Activated T-helper 1 cell treated with anti-CD3 and anti-CD28 coated beads, Interleukin-12 subunit alpha, Interleukin-12 subunit beta, Interleukin-2, Interleukin-4 antibody, amounts not matched to agents 30 ng/mL and 10 ng/mL and 1 ng/mL, durations not matched to agents 14 hours and 24 hours and 36 hours (primary cell): ENCODE measurements around the gene ALDH7A1. TPM values are rescaled to one million over a fixed set of nuclear protein-coding genes. Genes with fewer than 3 reads are reported as not detected.

Experiments
- DNase-seq: peaks from one replicate; pipeline ENCODE4 v3.0.0; 2021; ENCODE audit warnings: low spot score
- H3K27ac Mint-ChIP-seq: one replicate; pipeline ENCODE4 v1.8.0; 2021; ENCODE audit warnings: mild to moderate bottlenecking, mixed read lengths
- H3K27me3 Mint-ChIP-seq: one replicate; pipeline ENCODE4 v1.8.0; 2022; ENCODE audit warnings: mild to moderate bottlenecking, moderate library complexity, mixed read lengths; ENCODE audit not compliant: insufficient read depth
- H3K36me3 Mint-ChIP-seq: one replicate; pipeline ENCODE4 v1.8.0; 2021; ENCODE audit warnings: low read depth, mixed read lengths
- H3K4me1 Mint-ChIP-seq: one replicate; pipeline ENCODE4 v1.8.0; 2021; ENCODE audit warnings: low read depth, mixed read lengths
- H3K4me3 Mint-ChIP-seq: one replicate; pipeline ENCODE4 v1.8.0; 2021; ENCODE audit warnings: mild to moderate bottlenecking, moderate library complexity, mixed read lengths
- H3K9me3 Mint-ChIP-seq: one replicate; pipeline ENCODE4 v1.8.0; 2021; ENCODE audit warnings: mixed read lengths
- intact Hi-C: fragments of 100-400 bp; cut with micrococcal nuclease; formaldehyde crosslinking; loops from one replicate; pipeline ENCODE4 v1.15.1; 2024
- total RNA-seq: library from RNA; stranded (reverse); gene quantifications from 2 replicates; pipeline ENCODE4 v1.2.3, GENCODE V29; 2022

The ALDH7A1 gene
- total RNA-seq, 1 donor from 2014 or later: 0.70 TPM

- intact Hi-C loops: no loop called here
- Mint-ChIP-seq H3K27ac (no peak overlapping the region), H3K27me3 (no peaks in the 10 kb centered on the region), H3K36me3 (peaks cover 15% of the 10 kb centered on the region), H3K4me3 (no peak overlapping the region), H3K4me1 (no peaks in the 10 kb centered on the region), H3K9me3 (no peaks in the 10 kb centered on the region)
- no peak for DNase-seq
Observed at GRCh38 chr5:126488443-126489065, 106.5 kb downstream of the ALDH7A1 start.

GRCh38 chr5:126487596-126487995 is 107.4 kb downstream of the ALDH7A1 start:
- Mint-ChIP-seq H3K4me1 (no peaks in the 10 kb centered on the region), H3K9me3 (no peaks in the 10 kb centered on the region), H3K27ac (no peak overlapping the region), H3K36me3 (peaks cover 21% of the 10 kb centered on the region), H3K27me3 (no peaks in the 10 kb centered on the region), H3K4me3 (no peak overlapping the region)
- intact Hi-C loops: no loop called here
- no peak for DNase-seq

- peaks cover 22% of the 10 kb centered on the region for H3K36me3 Mint-ChIP-seq
- no peak for DNase-seq
- H3K9me3 Mint-ChIP-seq: no peaks in the 10 kb centered on the region
- intact Hi-C loops: no loop called here
- H3K4me1 Mint-ChIP-seq: no peaks in the 10 kb centered on the region
- no peak overlapping the region for H3K27ac Mint-ChIP-seq
- H3K4me3 Mint-ChIP-seq: no peak overlapping the region
- no peaks in the 10 kb centered on the region for H3K27me3 Mint-ChIP-seq
Observed at GRCh38 chr5:126486332-126486731, 108.7 kb downstream of the ALDH7A1 start.

GRCh38 chr5:126484253-126484652 is 110.8 kb downstream of the ALDH7A1 start:
- DNase-seq: no peak
- Mint-ChIP-seq H3K27ac (no peak overlapping the region), H3K27me3 (no peaks in the 10 kb centered on the region), H3K4me1 (no peaks in the 10 kb centered on the region), H3K36me3 (peaks cover 27% of the 10 kb centered on the region), H3K9me3 (no peaks in the 10 kb centered on the region), H3K4me3 (no peak overlapping the region)
- intact Hi-C loops: no loop called here

- intact Hi-C loops: no loop called here
Observed at GRCh38 chr5:126483156-126483555, 111.9 kb downstream of the ALDH7A1 start.

GRCh38 chr5:126482591-126482990 is 112.4 kb downstream of the ALDH7A1 start:
- Mint-ChIP-seq H3K4me1 (no peaks in the 10 kb centered on the region), H3K27ac (no peak overlapping the region), H3K4me3 (no peak overlapping the region), H3K36me3 (peaks cover 25% of the 10 kb centered on the region), H3K9me3 (no peaks in the 10 kb centered on the region), H3K27me3 (no peaks in the 10 kb centered on the region)
- DNase-seq: no peak
- intact Hi-C loops: no loop called here

More at GRCh38 chr5:126483156-126483555, 111.9 kb downstream of the ALDH7A1 start:
- Mint-ChIP-seq H3K9me3 (no peaks in the 10 kb centered on the region), H3K4me3 (no peak overlapping the region), H3K4me1 (no peaks in the 10 kb centered on the region), H3K36me3 (peaks cover 25% of the 10 kb centered on the region), H3K27me3 (no peaks in the 10 kb centered on the region), H3K27ac (no peak overlapping the region)
- DNase-seq: no peak

GRCh38 chr5:126481243-126481642 is 113.8 kb downstream of the ALDH7A1 start:
- H3K4me1 Mint-ChIP-seq: no peaks in the 10 kb centered on the region
- H3K27ac Mint-ChIP-seq: no peak overlapping the region
- no peak overlapping the region for H3K4me3 Mint-ChIP-seq
- intact Hi-C loops: no loop called here
- H3K9me3 Mint-ChIP-seq: no peaks in the 10 kb centered on the region
- no peak for DNase-seq
- peaks cover 22% of the 10 kb centered on the region for H3K36me3 Mint-ChIP-seq
- no peaks in the 10 kb centered on the region for H3K27me3 Mint-ChIP-seq

Other genes with a start within 250 kb of the ALDH7A1 start
- 8.3 and 9.5 TPM in 2 replicates for gene GRAMD2B, start 171.8 kb downstream of the ALDH7A1 start, total RNA-seq
- gene PHAX, start 5.7 kb upstream of the ALDH7A1 start, total RNA-seq: 46.6 and 52.9 TPM in 2 replicates
- 200 and 209 TPM in 2 replicates for gene LMNB1, start 181.9 kb upstream of the ALDH7A1 start, total RNA-seq